PC-3 (cell line): ENCODE results near the gene CRADD. TPM values are rescaled to one million over a fixed set of nuclear protein-coding genes. Genes with fewer than 3 reads are reported as not detected.
A peak's percentile ranks its signal among the peaks of the same experiment; 100 is the strongest.

Experiments used
- ATAC-seq: fragments of 200-7000 bp; cut with Tn5 transposase; 2 replicates; pipeline ENCODE4 v1.9.1; 2020; ENCODE audit warnings: mild to moderate bottlenecking, moderate library complexity
- BruUV-seq: library from RNA; stranded (reverse); fragments of 400-500 nt; replicated peaks from 2 replicates; lab custom pipeline; 2021; lab: Mats Ljungman, UMichigan
- CTCF ChIA-PET: fragments of 300-600 bp; sonication (Branson Sonifier 250); formaldehyde crosslinking; loops from one replicate; lab custom pipeline; 2022; ENCODE audit warnings: antibody characterized with exemption; lab: Charles Lee
- POLR2A ChIA-PET: fragments of 300-600 bp; sonication (Branson Sonifier 250); formaldehyde crosslinking; loops from one replicate; lab custom pipeline; 2022; ENCODE audit warnings: antibody characterized with exemption; ENCODE audit not compliant: unreplicated experiment; lab: Charles Lee
- DNase-seq: peaks from one replicate; pipeline ENCODE4 v3.0.0-alpha.2; 2015
- H2AFZ ChIP-seq: fragments of 300-600 bp; sonication (generic); 2 replicates; pipeline ENCODE4 v1.6.0; 2016; ENCODE audit warnings: antibody characterized with exemption, low read length
- H3F3A ChIP-seq: fragments of 300-600 bp; sonication (generic); one replicate; pipeline ENCODE4 v1.6.0; 2017; ENCODE audit warnings: antibody characterized with exemption, low read length, control low read depth, mild to moderate bottlenecking; ENCODE audit not compliant: unreplicated experiment
- H3K27ac ChIP-seq: fragments of 300-600 bp; sonication (generic); 2 replicates; pipeline ENCODE4 v1.5.1; 2016; ENCODE audit warnings: mild to moderate bottlenecking, low read length
- H3K27me3 ChIP-seq: fragments of 300-600 bp; sonication (generic); 2 replicates; pipeline ENCODE4 v1.6.1; 2016; ENCODE audit warnings: low read length, mixed read lengths
- H3K36me3 ChIP-seq: fragments of 300-600 bp; sonication (generic); 2 replicates; pipeline ENCODE4 v1.6.1; 2016; ENCODE audit warnings: low read depth, mixed run types, low read length, mixed read lengths
- H3K4me1 ChIP-seq: fragments of 300-600 bp; sonication (generic); 2 replicates; pipeline ENCODE4 v1.5.1; 2016; ENCODE audit warnings: low read length; ENCODE audit not compliant: insufficient read depth
- H3K4me2 ChIP-seq: fragments of 300-600 bp; sonication (generic); 2 replicates; pipeline ENCODE4 v1.6.0; 2016; ENCODE audit warnings: low read length
- H3K4me3 ChIP-seq: fragments of 300-600 bp; sonication (generic); 2 replicates; pipeline ENCODE4 v1.5.1; 2016; ENCODE audit warnings: mild to moderate bottlenecking, low read length, mixed read lengths
- H3K79me2 ChIP-seq: fragments of 300-600 bp; sonication (generic); 2 replicates; pipeline ENCODE4 v1.6.1; 2017; ENCODE audit warnings: low read length, mixed read lengths
- H3K9ac ChIP-seq: fragments of 300-600 bp; sonication (generic); 2 replicates; pipeline ENCODE4 v1.6.0; 2016; ENCODE audit warnings: mild to moderate bottlenecking, low read length
- H3K9me2 ChIP-seq: fragments of 300-600 bp; sonication (generic); replicated peaks from 2 replicates; pipeline ENCODE4 v1.6.1; 2016; ENCODE audit warnings: mixed run types, low read length, mixed read lengths
- H3K9me3 ChIP-seq: fragments of 300-600 bp; sonication (generic); 2 replicates; pipeline ENCODE4 v1.6.1; 2016; ENCODE audit warnings: low read length, mixed read lengths
- H4K20me1 ChIP-seq: fragments of 300-600 bp; sonication (generic); 2 replicates; pipeline ENCODE4 v1.6.1; 2016; ENCODE audit warnings: low read length, mixed read lengths
- CTCF ChIP-seq: fragments of 300-600 bp; sonication (generic); conservative IDR thresholded peaks from 2 replicates; pipeline ENCODE4 v1.5.1; 2017; ENCODE audit warnings: antibody characterized with exemption, low read depth, mild to moderate bottlenecking, low read length
- EZH2 ChIP-seq: fragments of 300-600 bp; sonication (generic); IDR thresholded peaks from one replicate; pipeline ENCODE4 v1.6.1; 2017; ENCODE audit warnings: antibody characterized with exemption, mild to moderate bottlenecking, low read length; ENCODE audit not compliant: unreplicated experiment
- EZH2phosphoT487 ChIP-seq: fragments of 300-600 bp; sonication (generic); IDR thresholded peaks from 2 replicates; pipeline ENCODE4 v1.6.1; 2018; ENCODE audit warnings: mild to moderate bottlenecking, antibody characterized with exemption, low read length, borderline replicate concordance
- intact Hi-C: fragments of 100-400 bp; cut with micrococcal nuclease; formaldehyde crosslinking; loops from 2 replicates; pipeline ENCODE4 v1.9.0; 2023
- total RNA-seq: library from RNA; depleted of rRNA; stranded (reverse); fragments of >200 nt; gene quantifications from 2 replicates; pipeline ENCODE4 v1.2.3, GENCODE V29; 2014

CRADD gene
- total RNA-seq, 1 experiment from 2014 or later, result 11.4 TPM

DNA sequence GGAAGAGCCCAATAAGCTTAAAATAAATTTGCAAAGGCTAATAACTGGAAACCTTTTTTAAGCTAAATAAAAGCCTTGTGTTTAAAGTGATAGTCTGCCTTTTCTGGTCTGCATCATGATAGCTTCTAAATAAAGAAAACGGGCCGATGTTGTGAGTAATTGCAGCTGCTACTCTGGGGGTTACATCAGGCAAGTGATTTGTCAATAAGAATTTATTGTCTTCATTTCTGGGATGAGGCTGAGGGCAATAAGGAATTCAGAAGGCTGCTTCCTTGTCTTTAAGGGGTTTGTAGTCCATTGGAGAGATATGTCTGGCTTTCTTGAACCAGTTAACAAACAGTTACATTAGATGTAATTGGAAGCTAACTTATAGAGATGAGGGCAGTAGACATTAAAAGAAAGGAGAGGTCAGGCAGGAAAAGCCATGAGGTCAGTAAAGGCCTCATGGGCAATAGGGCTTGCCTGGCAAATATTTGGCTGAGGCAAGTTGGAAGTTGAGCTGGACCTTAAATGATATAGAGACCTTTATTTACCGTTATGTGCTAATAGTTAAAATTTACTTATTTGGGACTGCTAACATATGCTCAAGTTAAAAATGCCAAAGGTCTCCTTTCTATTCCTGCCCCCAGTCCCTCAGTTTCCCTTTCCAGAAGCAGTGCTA, 85.0 kb downstream of the CRADD start:
- ChIA-PET POLR2A (no interaction called here), CTCF (interaction anchor here (0.6 kb wide), 2 partner anchors 187 to 339 kb away, joined by 3 to 4 read pairs; no protein-coding TSS in a partner anchor)
- H3K27ac ChIP-seq, result no peak overlapping the region
- no peak overlapping the region for H3K9ac ChIP-seq
- no peak for ATAC-seq
- H3K4me3 ChIP-seq, result no peak overlapping the region
- H3K9me3 ChIP-seq, result no peaks in the 10 kb centered on the region
- no peaks in the 10 kb centered on the region for H3K27me3 ChIP-seq
- intact Hi-C loops, result no loop called here
- H3K4me2 ChIP-seq, result no peak overlapping the region
- peaks cover 7% of the 10 kb centered on the region; the same call in 1 of the 2 replicates for H3K4me1 ChIP-seq
- no peak for TF ChIP-seq EZH2phosphoT487
- no peak for TF ChIP-seq CTCF
- no peak for TF ChIP-seq EZH2
- H4K20me1 ChIP-seq, result no peaks in the 10 kb centered on the region
- H3K9me2 ChIP-seq, result no peaks in the 10 kb centered on the region
- no peak for DNase-seq
- H2AFZ ChIP-seq, result no peak overlapping the region
- no peaks in the 10 kb centered on the region for H3F3A ChIP-seq
- H3K36me3 ChIP-seq, result no peaks in the 10 kb centered on the region
- BruUV-seq, result no TSS peak
- no peaks in the 10 kb centered on the region for H3K79me2 ChIP-seq

DNA sequence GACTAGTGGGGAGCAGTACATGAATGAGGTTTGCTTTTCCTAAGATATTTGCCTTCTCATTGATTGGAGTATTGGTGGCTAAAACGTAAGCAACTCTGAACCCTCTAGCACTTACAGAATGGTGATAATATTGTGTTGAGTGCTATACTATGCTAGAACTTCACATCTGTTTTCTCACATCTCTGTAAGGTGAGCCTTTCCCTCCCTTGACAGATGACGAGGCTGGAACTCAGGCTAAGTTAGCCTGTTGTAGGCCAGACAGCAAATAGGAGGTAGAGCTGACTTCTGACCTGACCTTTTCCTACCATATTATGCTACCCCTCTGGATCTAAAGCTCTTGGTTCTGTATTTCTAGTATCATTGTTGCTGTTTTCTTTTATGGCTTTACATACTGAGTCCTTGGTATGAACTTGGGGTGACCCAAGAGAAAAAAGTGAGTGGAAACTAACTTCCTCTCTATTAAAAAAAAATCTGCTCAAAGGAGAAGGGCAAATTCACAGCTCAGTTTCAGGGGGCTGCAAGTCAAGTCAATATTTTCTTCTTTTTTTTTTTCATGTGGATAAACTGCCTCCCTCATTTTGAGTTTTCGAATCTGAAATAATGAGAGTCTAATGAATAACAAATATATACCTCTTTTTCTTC, 85.9 kb downstream of the CRADD start:
- no peak overlapping the region for H3K4me3 ChIP-seq
- no peak for ATAC-seq
- ChIA-PET CTCF (interaction anchor here (0.6 to 0.8 kb wide), 2 partner anchors 21 to 338 kb away, joined by 3 to 8 read pairs; no protein-coding TSS in a partner anchor), POLR2A (no interaction called here)
- H2AFZ ChIP-seq, result no peak overlapping the region
- no peak overlapping the region for H3K27ac ChIP-seq
- H3K36me3 ChIP-seq, result no peaks in the 10 kb centered on the region
- BruUV-seq, result no TSS peak
- no peaks in the 10 kb centered on the region for H3K79me2 ChIP-seq
- intact Hi-C loops, result loop anchor here (1.0 kb wide), 1 partner anchor 194 kb away; no protein-coding TSS in a partner anchor
- H3F3A ChIP-seq, result no peaks in the 10 kb centered on the region
- no peak overlapping the region for H3K4me2 ChIP-seq
- no peak overlapping the region for H3K9ac ChIP-seq
- H3K9me2 ChIP-seq, result no peaks in the 10 kb centered on the region
- peaks cover 15% of the 10 kb centered on the region; the same call in 1 of the 2 replicates for H3K4me1 ChIP-seq
- no peaks in the 10 kb centered on the region for H3K27me3 ChIP-seq
- H4K20me1 ChIP-seq, result no peaks in the 10 kb centered on the region
- no peak for DNase-seq
- TF ChIP-seq EZH2phosphoT487 (no peak), EZH2 (no peak), CTCF (no peak)
- no peaks in the 10 kb centered on the region for H3K9me3 ChIP-seq

DNA sequence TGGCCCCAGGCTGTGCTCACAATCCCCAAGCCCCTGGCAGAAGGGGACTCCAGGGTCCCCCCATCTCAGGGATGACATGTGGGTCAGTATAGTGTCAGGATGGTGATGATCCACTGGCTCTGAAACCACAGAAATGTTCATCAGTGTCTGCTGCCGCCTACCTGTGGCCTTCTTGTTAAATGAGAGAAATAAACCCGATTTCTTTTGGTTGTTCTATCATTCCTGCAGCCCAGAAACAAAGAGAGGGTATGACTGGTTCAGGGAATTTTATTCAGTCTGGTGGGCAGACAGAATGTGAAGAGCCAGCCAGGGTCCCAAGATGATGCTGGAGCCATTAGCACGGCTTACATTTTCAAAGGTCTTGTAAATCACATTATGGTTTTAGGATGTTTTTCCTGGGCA, 86.6 kb downstream of the CRADD start:
- no peaks in the 10 kb centered on the region for H3K9me3 ChIP-seq
- peaks cover 15% of the 10 kb centered on the region; the same call in 1 of the 2 replicates for H3K4me1 ChIP-seq
- no peaks in the 10 kb centered on the region for H4K20me1 ChIP-seq
- H3K9ac ChIP-seq, result no peak overlapping the region
- H3K27ac ChIP-seq, result no peak overlapping the region
- intact Hi-C loops, result loop anchor here (1.0 kb wide), 1 partner anchor 194 kb away; no protein-coding TSS in a partner anchor
- H3K4me2 ChIP-seq, result no peak overlapping the region
- BruUV-seq, result no TSS peak
- H3K36me3 ChIP-seq, result no peaks in the 10 kb centered on the region
- H3F3A ChIP-seq, result no peaks in the 10 kb centered on the region
- peak; percentile 46 for ATAC-seq
- no peak overlapping the region for H2AFZ ChIP-seq
- TF ChIP-seq CTCF (peak; percentile 69), EZH2phosphoT487 (no peak)
- no peaks in the 10 kb centered on the region for H3K79me2 ChIP-seq
- ChIA-PET POLR2A (no interaction called here), CTCF (no interaction called here)
- no peaks in the 10 kb centered on the region for H3K9me2 ChIP-seq
- DNase-seq, result peak; percentile 52
- H3K4me3 ChIP-seq, result no peak overlapping the region
- H3K27me3 ChIP-seq, result no peaks in the 10 kb centered on the region
